Epithelial cell of proximal tubule (primary cell): ENCODE measurements around the gene METAP1D. TPM values are rescaled to one million over a fixed set of nuclear protein-coding genes. Genes with fewer than 3 reads are reported as not detected.

Experiments
- DNase-seq: peaks from one replicate; pipeline ENCODE4 v3.0.0-alpha.2; 2011; ENCODE audit warnings: low read depth
- H3K4me3 ChIP-seq: 2 replicates; pipeline ENCODE4 v1.5.1; 2011; ENCODE audit warnings: low read depth, mild to moderate bottlenecking, low read length
- CTCF ChIP-seq: conservative IDR thresholded peaks from 2 replicates; pipeline ENCODE4 v1.5.1; 2012; ENCODE audit warnings: low read depth, mild to moderate bottlenecking, low read length
- total RNA-seq: library from RNA; depleted of rRNA; stranded (reverse); fragments of >200 nt; gene quantifications from 2 replicates; pipeline ENCODE4 v1.2.3, GENCODE V29; 2015

METAP1D gene
- total RNA-seq, 1 donor from 2014 or later, result 5.5 TPM

- no peak for DNase-seq
- no peak overlapping the region for H3K4me3 ChIP-seq
- TF ChIP-seq CTCF, result no peak
Observed at GRCh38 chr2:172047566-172048507, 48.1 kb downstream of the METAP1D start.

GRCh38 chr2:172048508-172049503 is 49.1 kb downstream of the METAP1D start:
- DNase-seq, result no peak
- no peak for TF ChIP-seq CTCF
- no peak overlapping the region for H3K4me3 ChIP-seq

- H3K4me3 ChIP-seq, result no peak overlapping the region
- TF ChIP-seq CTCF, result no peak
- DNase-seq, result no peak
Observed at GRCh38 chr2:172049567-172050120, 49.9 kb downstream of the METAP1D start.

GRCh38 chr2:172050479-172051125 is 50.8 kb downstream of the METAP1D start:
- TF ChIP-seq CTCF, result no peak
- DNase-seq, result no peak
- no peak overlapping the region for H3K4me3 ChIP-seq

GRCh38 chr2:172052000-172052983 is 52.5 kb downstream of the METAP1D start:
- H3K4me3 ChIP-seq, result no peak overlapping the region
- no peak for DNase-seq
- TF ChIP-seq CTCF, result no peak
